IMR-90 (cell line): ENCODE results near the gene IRS2. TPM values are rescaled to one million over a fixed set of nuclear protein-coding genes. Genes with fewer than 3 reads are reported as not detected.

Source experiments
- ATAC-seq: fragments of 200-7000 bp; cut with Tn5 transposase; 2 replicates; pipeline ENCODE4 v1.9.1; 2020; ENCODE audit warnings: low read depth, mild to moderate bottlenecking, moderate library complexity
- BruUV-seq: library from RNA; stranded (reverse); fragments of 400-500 nt; replicated peaks from 2 replicates; lab custom pipeline; 2021; lab: Mats Ljungman, UMichigan
- CTCF ChIA-PET: fragments of 300-600 bp; formaldehyde crosslinking; extraction: SDS; loops from one replicate; lab custom pipeline; 2021; ENCODE audit warnings: antibody characterized with exemption; lab: Yijun Ruan, JAX
- POLR2A ChIA-PET: fragments of 300-600 bp; sonication (Branson Sonifier 250); formaldehyde crosslinking; loops from one replicate; lab custom pipeline; 2022; ENCODE audit warnings: antibody characterized with exemption; ENCODE audit not compliant: unreplicated experiment; lab: Charles Lee
- DNase-seq: peaks from one replicate; pipeline ENCODE4 v3.0.0; 2013
- H2AFZ ChIP-seq: replicated peaks from 2 replicates; pipeline ENCODE3; 2013; ENCODE audit warnings: low read length, mild to moderate bottlenecking; ENCODE audit not compliant: poor library complexity
- H2AK5ac ChIP-seq: 2 replicates; pipeline ENCODE4 v1.6.1; 2013; ENCODE audit warnings: low read depth, low read length, inconsistent platforms
- H2AK9ac ChIP-seq: replicated peaks from 2 replicates; pipeline ENCODE3; 2013; ENCODE audit warnings: mild to moderate bottlenecking, low read depth, low read length, moderate library complexity; ENCODE audit not compliant: poor library complexity
- H2BK120ac ChIP-seq: 2 replicates; pipeline ENCODE4 v1.6.1; 2013; ENCODE audit warnings: low read depth, low read length, inconsistent platforms
- H2BK15ac ChIP-seq: 3 replicates; pipeline ENCODE4 v1.6.1; 2013; ENCODE audit warnings: low read depth, low read length, inconsistent platforms
- H2BK20ac ChIP-seq: 2 replicates; pipeline ENCODE4 v1.6.1; 2013; ENCODE audit warnings: low read depth, mild to moderate bottlenecking, inconsistent platforms, low read length, moderate library complexity
- H2BK5ac ChIP-seq: 2 replicates; pipeline ENCODE4 v1.6.1; 2013; ENCODE audit warnings: mild to moderate bottlenecking, low read depth, low read length, inconsistent platforms; ENCODE audit not compliant: poor library complexity, severe bottlenecking
- H3K14ac ChIP-seq: replicated peaks from 2 replicates; pipeline ENCODE4 v1.6.1; 2013; ENCODE audit warnings: low read depth, low read length, inconsistent platforms
- H3K18ac ChIP-seq: 2 replicates; pipeline ENCODE4 v1.6.1; 2013; ENCODE audit warnings: low read depth, low read length, control low read depth
- H3K23ac ChIP-seq: 2 replicates; pipeline ENCODE4 v1.6.1; 2013; ENCODE audit warnings: low read depth, low read length, inconsistent platforms
- H3K27ac ChIP-seq: 2 replicates; pipeline ENCODE4 v1.5.1; 2013; ENCODE audit warnings: mild to moderate bottlenecking, control low read depth, low read length; ENCODE audit not compliant: insufficient read depth
- H3K27me3 ChIP-seq: 2 replicates; pipeline ENCODE4 v1.6.1; 2013; ENCODE audit warnings: low read length; ENCODE audit not compliant: control insufficient read depth, insufficient read depth
- H3K36me3 ChIP-seq: 2 replicates; pipeline ENCODE4 v1.6.1; 2013; ENCODE audit warnings: low read length, mixed read lengths; ENCODE audit not compliant: control insufficient read depth, insufficient read depth
- H3K4ac ChIP-seq: 2 replicates; pipeline ENCODE4 v1.6.1; 2013; ENCODE audit warnings: low read depth, low read length, inconsistent platforms
- H3K4me1 ChIP-seq: 2 replicates; pipeline ENCODE4 v1.6.1; 2013; ENCODE audit warnings: low read length, mixed read lengths; ENCODE audit not compliant: control insufficient read depth, insufficient read depth
- H3K4me2 ChIP-seq: 2 replicates; pipeline ENCODE4 v1.6.1; 2013; ENCODE audit warnings: low read depth, mild to moderate bottlenecking, control low read depth, low read length, moderate library complexity
- H3K4me3 ChIP-seq: 2 replicates; pipeline ENCODE4 v1.5.1; 2013; ENCODE audit warnings: low read depth, mild to moderate bottlenecking, control low read depth, low read length, moderate library complexity; ENCODE audit not compliant: insufficient read depth
- H3K56ac ChIP-seq: 2 replicates; pipeline ENCODE4 v1.6.1; 2013; ENCODE audit warnings: low read length, inconsistent platforms; ENCODE audit not compliant: insufficient read depth; ENCODE audit errors: extremely low read depth
- H3K79me1 ChIP-seq, 2 experiments: 2 replicates each; pipeline ENCODE4 v1.6.1; 2013; ENCODE audit warnings: low read length in 2 of 2, inconsistent platforms in 1 of 2, low read depth in 1 of 2
- H3K9ac ChIP-seq: 2 replicates; pipeline ENCODE4 v1.6.1; 2013; ENCODE audit warnings: low read depth, low read length, control low read depth
- H3K9me1 ChIP-seq: 2 replicates; pipeline ENCODE4 v1.6.1; 2013; ENCODE audit warnings: low read length, inconsistent platforms; ENCODE audit not compliant: insufficient read depth
- H3K9me3 ChIP-seq: 2 replicates; pipeline ENCODE4 v1.6.1; 2013; ENCODE audit warnings: low read length; ENCODE audit not compliant: control insufficient read depth, insufficient read depth
- H4K20me1 ChIP-seq: 2 replicates; pipeline ENCODE4 v1.6.1; 2013; ENCODE audit warnings: low read length, inconsistent platforms; ENCODE audit not compliant: insufficient read depth
- H4K5ac ChIP-seq: 2 replicates; pipeline ENCODE4 v1.6.1; 2013; ENCODE audit warnings: mild to moderate bottlenecking, low read depth, low read length, control low read depth
- H4K8ac ChIP-seq, 2 experiments: 2 replicates each; pipeline ENCODE4 v1.6.1; 2013; ENCODE audit warnings: low read depth in 2 of 2, low read length in 2 of 2, control low read depth in 1 of 2, inconsistent platforms in 1 of 2
- H4K91ac ChIP-seq: 2 replicates; pipeline ENCODE4 v1.6.1; 2013; ENCODE audit warnings: low read depth, low read length, inconsistent platforms; ENCODE audit not compliant: insufficient read depth
- BHLHE40 ChIP-seq: fragments of 150-350 bp; IDR thresholded peaks from 2 replicates; pipeline ENCODE4 v1.6.1; 2016; ENCODE audit warnings: mild to moderate bottlenecking, low read depth, low read length
- CEBPB ChIP-seq: IDR thresholded peaks from 2 replicates; pipeline ENCODE4 v1.6.1; 2012; ENCODE audit warnings: low read depth, low read length, improper control_type of control experiment
- CHD1 ChIP-seq: IDR thresholded peaks from 2 replicates; pipeline ENCODE4 v1.6.1; 2012; ENCODE audit warnings: low read depth, low read length, improper control_type of control experiment
- CTCF ChIP-seq: conservative IDR thresholded peaks from 2 replicates; pipeline ENCODE4 v1.5.1; 2012; ENCODE audit warnings: mild to moderate bottlenecking, low read depth, low read length, improper control_type of control experiment
- ELK1 ChIP-seq: fragments of 150-350 bp; IDR thresholded peaks from 2 replicates; pipeline ENCODE4 v1.6.1; 2016; ENCODE audit warnings: low read depth, mild to moderate bottlenecking, low read length, moderate library complexity, borderline replicate concordance
- FOS ChIP-seq: fragments of 150-350 bp; IDR thresholded peaks from 2 replicates; pipeline ENCODE4 v1.6.1; 2016; ENCODE audit warnings: low read depth, low read length
- MAFK ChIP-seq: IDR thresholded peaks from 2 replicates; pipeline ENCODE4 v1.6.1; 2012; ENCODE audit warnings: low read depth, low read length, improper control_type of control experiment
- MAZ ChIP-seq: IDR thresholded peaks from 2 replicates; pipeline ENCODE4 v1.6.1; 2012; ENCODE audit warnings: low read depth, mild to moderate bottlenecking, low read length, improper control_type of control experiment, moderate library complexity, borderline replicate concordance
- MXI1 ChIP-seq: IDR thresholded peaks from 2 replicates; pipeline ENCODE4 v1.6.1; 2012; ENCODE audit warnings: low read depth, mild to moderate bottlenecking, low read length, moderate library complexity, borderline replicate concordance
- NFE2L2 ChIP-seq: fragments of 150-350 bp; IDR thresholded peaks from 2 replicates; pipeline ENCODE4 v1.6.1; 2016; ENCODE audit warnings: low read depth, mild to moderate bottlenecking, low read length
- POLR2A ChIP-seq: IDR thresholded peaks from 2 replicates; pipeline ENCODE4 v1.6.1; 2012; ENCODE audit warnings: mild to moderate bottlenecking, low read depth, low read length
- RAD21 ChIP-seq: IDR thresholded peaks from 2 replicates; pipeline ENCODE4 v1.6.1; 2012; ENCODE audit warnings: low read length, improper control_type of control experiment
- RCOR1 ChIP-seq: IDR thresholded peaks from 2 replicates; pipeline ENCODE4 v1.6.1; 2012; ENCODE audit warnings: mild to moderate bottlenecking, low read length, improper control_type of control experiment; ENCODE audit not compliant: insufficient replicate concordance
- RFX5 ChIP-seq: IDR thresholded peaks from 2 replicates; pipeline ENCODE4 v1.8.0; 2012; ENCODE audit warnings: low read depth, mild to moderate bottlenecking, low read length, moderate library complexity
- SMC3 ChIP-seq: fragments of 150-350 bp; IDR thresholded peaks from 2 replicates; pipeline ENCODE4 v1.6.1; 2016; ENCODE audit warnings: low read depth, mild to moderate bottlenecking, antibody characterized with exemption, low read length, moderate library complexity
- WGBS, 2 experiments: methylation state at CpG; one replicate each; pipeline versions ENCODE4 v1.1.5 to v1.1.7; 2013; ENCODE audit warnings: missing lambda C conversion rate in 2 of 2; ENCODE audit not compliant: insufficient read length in 1 of 2; ENCODE audit errors: extremely low coverage in 2 of 2; 5-methylcytosine and 5-hydroxymethylcytosine counted together
- dilution Hi-C: fragments of 300-500 bp; cut with HindIII; formaldehyde crosslinking; loops from one replicate; pipeline ENCODE4 v1.14.3; 2018; ENCODE audit warnings: low sequenced_read_pairs; ENCODE audit not compliant: unreplicated experiment
- in situ Hi-C: fragments of 300-500 bp; cut with MboI; formaldehyde crosslinking; loops from 3 replicates; pipeline ENCODE4 v1.14.3; 2019; ENCODE audit warnings: low sequenced_read_pairs, inconsistent platforms, mixed read lengths
- intact Hi-C: fragments of 100-400 bp; cut with micrococcal nuclease; formaldehyde crosslinking; loops from 2 replicates; pipeline ENCODE4 v1.10.0; 2022
- polyA plus RNA-seq, 3 experiments: library from polyadenylated mRNA; depleted of rRNA; stranded (reverse); fragments of >200 nt; gene quantifications; 2 replicates each; pipeline ENCODE4 v1.2.3, GENCODE V29; 2012; ENCODE audit warnings: low replicate concordance in 1 of 3
- total RNA-seq: library from RNA; depleted of rRNA; stranded (reverse); fragments of >200 nt; gene quantifications from 2 replicates; pipeline ENCODE4 v1.2.3, GENCODE V29; 2012
- TF ChIP-seq, protein P1 (sequence below): fragments of 150-350 bp; IDR thresholded peaks from 2 replicates; pipeline ENCODE4 v1.6.1; 2017; ENCODE audit warnings: mild to moderate bottlenecking, antibody characterized with exemption, low read length, low read depth

The IRS2 gene
- total and polyA plus RNA-seq, 2 of the 4 experiments (the other 2 are of a cell fraction) = 0.36 to 1.4 TPM

DNA sequence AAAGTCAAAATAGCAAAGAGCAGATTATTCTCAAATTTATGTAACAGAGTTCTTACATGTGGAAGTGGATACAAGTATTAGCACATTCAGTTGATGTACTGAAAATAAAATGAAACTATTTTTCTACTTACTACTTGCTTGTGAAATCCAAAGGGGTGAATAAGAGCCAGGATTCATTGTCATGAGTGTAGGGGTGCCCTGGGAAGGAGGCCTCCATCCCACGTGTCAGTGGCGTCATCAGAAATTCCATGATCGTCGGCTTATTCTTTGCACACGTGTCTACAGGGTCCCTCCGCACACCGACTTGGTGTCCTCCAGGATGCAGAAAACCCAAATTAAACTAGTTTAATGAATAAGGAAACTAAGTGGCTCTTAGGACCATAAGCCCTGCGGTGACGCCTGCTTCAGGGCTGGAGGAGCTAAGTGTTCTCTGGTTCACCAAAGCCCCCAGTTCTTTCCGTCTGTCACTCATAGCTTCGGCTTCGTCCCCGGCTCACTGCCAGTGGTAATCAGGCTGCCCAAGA lies 55.5 kb downstream of the IRS2 start:
- 86% methylated on average over 5 of the region's 13 CpGs; no CpG with 5 or more reads in 1 of the 2 experiments for WGBS, 2 experiments
- H2BK15ac ChIP-seq = no peak overlapping the region
- in situ Hi-C loops (no loop called here), dilution Hi-C loops (no loop called here), intact Hi-C loops (no loop called here)
- no peak overlapping the region for H3K56ac ChIP-seq
- no peak overlapping the region for H4K8ac ChIP-seq
- H3K9me1 ChIP-seq = no peaks in the 10 kb centered on the region
- no peak overlapping the region for H3K9ac ChIP-seq
- H3K79me1 ChIP-seq = no peaks in the 10 kb centered on the region
- no peaks in the 10 kb centered on the region for H4K20me1 ChIP-seq
- H4K5ac ChIP-seq = no peak overlapping the region
- DNase-seq (no peak), ATAC-seq (no peak)
- BruUV-seq = no TSS peak
- no peak overlapping the region for H3K4ac ChIP-seq
- CTCF ChIA-PET = no interaction called here
- no peak overlapping the region for H2AFZ ChIP-seq
- H3K18ac ChIP-seq = no peak overlapping the region
- H3K23ac ChIP-seq = no peak overlapping the region
- H3K4me2 ChIP-seq = no peak overlapping the region
- H3K9me3 ChIP-seq = peaks cover 2% of the 10 kb centered on the region; the same call in 1 of the 2 replicates
- no peak overlapping the region for H3K4me3 ChIP-seq
- no peak overlapping the region for H2BK5ac ChIP-seq
- H2BK20ac ChIP-seq = no peak overlapping the region
- TF ChIP-seq FOS = no peak
- no peak for TF ChIP-seq ELK1
- TF ChIP-seq RAD21 = no peak
- TF ChIP-seq RCOR1 = no peak
- no peak for TF ChIP-seq NFE2L2
- TF ChIP-seq BHLHE40 = no peak
- TF ChIP-seq, protein P1, sequence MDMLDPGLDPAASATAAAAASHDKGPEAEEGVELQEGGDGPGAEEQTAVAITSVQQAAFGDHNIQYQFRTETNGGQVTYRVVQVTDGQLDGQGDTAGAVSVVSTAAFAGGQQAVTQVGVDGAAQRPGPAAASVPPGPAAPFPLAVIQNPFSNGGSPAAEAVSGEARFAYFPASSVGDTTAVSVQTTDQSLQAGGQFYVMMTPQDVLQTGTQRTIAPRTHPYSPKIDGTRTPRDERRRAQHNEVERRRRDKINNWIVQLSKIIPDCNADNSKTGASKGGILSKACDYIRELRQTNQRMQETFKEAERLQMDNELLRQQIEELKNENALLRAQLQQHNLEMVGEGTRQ = no peak
- TF ChIP-seq MAZ = no peak
- no peak for TF ChIP-seq MAFK
- no peak for TF ChIP-seq MXI1
- no peak for TF ChIP-seq CTCF
- TF ChIP-seq POLR2A = no peak
- TF ChIP-seq RFX5 = no peak
- no peak for TF ChIP-seq SMC3
- TF ChIP-seq CEBPB = no peak
- TF ChIP-seq CHD1 = no peak
- H3K36me3 ChIP-seq = no peaks in the 10 kb centered on the region
- POLR2A ChIA-PET = no interaction called here
- H3K4me1 ChIP-seq = no peaks in the 10 kb centered on the region
- H2AK5ac ChIP-seq = no peak overlapping the region
- H4K91ac ChIP-seq = no peak overlapping the region
- no peak overlapping the region for H2AK9ac ChIP-seq
- H2BK120ac ChIP-seq = no peak overlapping the region
- H3K27ac ChIP-seq = no peak overlapping the region
- H3K27me3 ChIP-seq = peaks cover 31% of the 10 kb centered on the region
- no peak overlapping the region for H3K14ac ChIP-seq
